GM19372 (cell line): ENCODE data around the gene APBA2.

Experiments used
- ATAC-seq: cut with Tn5 transposase; IDR thresholded peaks from one replicate; pipeline ENCODE4 v1.9.1; 2021; ENCODE audit warnings: mild to moderate bottlenecking, low read depth, moderate library complexity; ENCODE audit not compliant: unreplicated experiment

APBA2 gene

GRCh38 chr15:28914046-28914445, 28.3 kb downstream of the APBA2 start:
- no peak for ATAC-seq

GRCh38 chr15:28914483-28915023, 28.8 kb downstream of the APBA2 start:
- no peak for ATAC-seq

GRCh38 chr15:28915041-28915810, 29.5 kb downstream of the APBA2 start:
- no peak for ATAC-seq

- ATAC-seq, result no peak
Measured at GRCh38 chr15:28915935-28916334, 30.2 kb downstream of the APBA2 start.

GRCh38 chr15:28917791-28918140, 32.0 kb downstream of the APBA2 start:
- no peak for ATAC-seq

- ATAC-seq, result no peak
Measured at GRCh38 chr15:28918141-28918983, 32.6 kb downstream of the APBA2 start.

GRCh38 chr15:28919201-28919635, 33.4 kb downstream of the APBA2 start:
- no peak for ATAC-seq

GRCh38 chr15:28919679-28920655, 34.2 kb downstream of the APBA2 start:
- no peak for ATAC-seq

GRCh38 chr15:28920781-28921331, 35.1 kb downstream of the APBA2 start:
- ATAC-seq, result no peak

- ATAC-seq, result no peak
Measured at GRCh38 chr15:28921336-28921735, 35.6 kb downstream of the APBA2 start.

GRCh38 chr15:28921919-28922706, 36.3 kb downstream of the APBA2 start:
- ATAC-seq, result no peak

GRCh38 chr15:28922707-28923012, 36.9 kb downstream of the APBA2 start:
- no peak for ATAC-seq

GRCh38 chr15:28923726-28924280, 38.0 kb downstream of the APBA2 start:
- ATAC-seq, result no peak

- ATAC-seq, result no peak
Measured at GRCh38 chr15:28927043-28927442, 41.3 kb downstream of the APBA2 start.

GRCh38 chr15:28929200-28929599, 43.4 kb downstream of the APBA2 start:
- ATAC-seq, result no peak

GRCh38 chr15:28930011-28930410, 44.2 kb downstream of the APBA2 start:
- no peak for ATAC-seq

GRCh38 chr15:28930476-28931291, 44.9 kb downstream of the APBA2 start:
- ATAC-seq, result no peak

- no peak for ATAC-seq
Measured at GRCh38 chr15:28931828-28932227, 46.1 kb downstream of the APBA2 start.
